Activated T-cell treated with anti-CD3 and anti-CD28 coated beads, Interleukin-2, amount 50 U/mL, for 72 hours (primary cell): ENCODE measurements around the gene DHX36. TPM values are rescaled to one million over a fixed set of nuclear protein-coding genes. Genes with fewer than 3 reads are reported as not detected.

Experiments
- ATAC-seq, 2 donors: fragments of 150-1000 bp; cut with Tn5 transposase; replicated peaks in 1 of 2; 2 replicates each; pipeline ENCODE4 v1.10.0; 2021; ENCODE audit warnings: moderate library complexity in 2 of 2, mild to moderate bottlenecking in 1 of 2
- DNase-seq, 2 donors: peaks; one replicate each; pipeline ENCODE4 v3.0.0; 2021 to 2022; ENCODE audit warnings: mixed read lengths in 1 of 2
- H3K27ac Mint-ChIP-seq: one replicate; pipeline ENCODE4 v1.8.0; 2022; ENCODE audit warnings: mild to moderate bottlenecking, moderate library complexity, mixed read lengths
- H3K27me3 Mint-ChIP-seq: one replicate; pipeline ENCODE4 v1.8.0; 2022; ENCODE audit warnings: low read depth, mixed read lengths
- H3K36me3 Mint-ChIP-seq, 2 donors: one replicate each; pipeline ENCODE4 v1.8.0; 2022; ENCODE audit warnings: mixed read lengths in 2 of 2, mild to moderate bottlenecking in 1 of 2; ENCODE audit not compliant: insufficient read depth in 2 of 2
- H3K4me1 Mint-ChIP-seq: one replicate; pipeline ENCODE4 v1.8.0; 2022; ENCODE audit warnings: low read depth, mixed read lengths
- H3K4me3 Mint-ChIP-seq, 2 donors: one replicate each; pipeline ENCODE4 v1.8.0; 2022; ENCODE audit warnings: mild to moderate bottlenecking in 2 of 2, mixed read lengths in 2 of 2, moderate library complexity in 2 of 2
- H3K9me3 Mint-ChIP-seq, 2 donors: one replicate each; pipeline ENCODE4 v1.8.0; 2022; ENCODE audit warnings: mixed read lengths in 2 of 2
- total RNA-seq, 2 donors: library from RNA; stranded (reverse); gene quantifications; one replicate each; pipeline ENCODE4 v1.2.3, GENCODE V29; 2022

Gene DHX36
- total RNA-seq, 2 donors from 2014 or later = 73.9 to 76.7 TPM

DNA sequence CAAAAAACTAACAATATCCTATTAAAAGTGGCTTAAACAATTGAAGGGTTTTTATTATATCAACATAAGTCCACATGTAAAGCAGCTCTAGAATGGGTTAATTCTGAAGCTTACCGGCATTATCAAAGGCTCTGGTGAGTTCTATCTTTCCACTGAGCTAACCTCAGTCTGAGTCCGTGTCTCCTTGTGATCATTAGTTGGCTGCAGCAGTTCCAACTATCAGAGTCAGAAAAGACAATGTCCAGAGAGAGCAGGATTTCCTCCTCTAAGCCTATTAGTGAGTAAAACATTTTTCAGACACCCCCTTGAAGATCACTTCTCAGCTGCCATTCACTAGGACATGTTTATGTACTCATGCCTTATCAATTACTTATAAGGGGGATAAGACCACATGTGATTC lies 49.9 kb downstream of the DHX36 start:
- Mint-ChIP-seq H3K4me3 (no peak overlapping the region), H3K27ac (no peak overlapping the region), H3K27me3 (no peaks in the 10 kb centered on the region), H3K36me3 (peaks cover 9 to 42% of the 10 kb centered on the region in 2 donors), H3K4me1 (no peaks in the 10 kb centered on the region), H3K9me3 (no peaks in the 10 kb centered on the region)
- ATAC-seq = no peak
- DNase-seq = no peak

DNA sequence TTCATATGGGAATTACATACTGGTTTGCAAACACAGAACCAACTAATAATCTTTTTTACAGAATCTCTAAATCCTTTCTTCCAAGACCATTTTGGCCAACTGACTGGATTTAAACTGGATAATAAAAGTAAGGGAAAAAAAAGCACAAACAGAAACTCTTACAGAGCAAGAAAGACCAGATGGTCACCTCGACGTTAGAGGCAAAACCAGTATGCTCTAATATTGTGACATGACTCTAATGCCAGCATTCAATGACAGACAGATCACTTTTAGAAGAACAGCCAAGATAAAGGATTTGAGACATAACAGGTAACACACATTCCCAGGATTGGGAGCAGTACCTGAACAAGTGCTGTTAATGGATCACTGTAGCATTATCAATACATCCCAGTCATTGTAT lies 50.9 kb downstream of the DHX36 start:
- Mint-ChIP-seq H3K4me3 (no peak overlapping the region), H3K4me1 (no peaks in the 10 kb centered on the region), H3K9me3 (no peaks in the 10 kb centered on the region), H3K27me3 (no peaks in the 10 kb centered on the region), H3K36me3 (peaks cover 9 to 51% of the 10 kb centered on the region in 2 donors), H3K27ac (peak overlapping the region; percentile 34)
- no peak for ATAC-seq
- DNase-seq = no peak

DNA sequence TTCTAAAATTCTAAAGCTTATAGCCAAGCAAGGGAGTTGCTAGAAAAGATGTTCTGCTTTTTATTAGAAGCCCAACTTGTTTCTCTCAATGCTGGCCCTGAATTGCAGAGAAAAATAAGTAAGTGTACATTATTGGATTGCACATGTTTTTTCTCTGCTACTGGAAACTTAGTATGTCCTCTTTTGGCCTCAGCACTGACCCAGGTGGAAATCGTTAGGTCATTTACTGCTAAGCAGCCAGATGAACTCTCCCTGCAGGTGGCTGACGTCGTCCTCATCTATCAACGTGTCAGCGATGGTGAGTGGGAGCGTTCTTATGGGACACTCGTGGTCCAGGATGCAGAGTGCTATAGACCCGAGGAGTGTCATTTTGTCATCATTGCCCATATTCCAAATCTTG lies 69.8 kb downstream of the DHX36 start:
- peaks cover 6 to 21% of the 10 kb centered on the region in 2 donors for H3K36me3 Mint-ChIP-seq
- DNase-seq (no peak), ATAC-seq (no peak)
- H3K9me3 Mint-ChIP-seq = peaks cover 0 to 1% of the 10 kb centered on the region in 2 donors
- H3K27ac Mint-ChIP-seq = no peak overlapping the region
- H3K4me3 Mint-ChIP-seq = no peak overlapping the region
- peaks cover 5% of the 10 kb centered on the region for H3K4me1 Mint-ChIP-seq
- H3K27me3 Mint-ChIP-seq = no peaks in the 10 kb centered on the region

DNA sequence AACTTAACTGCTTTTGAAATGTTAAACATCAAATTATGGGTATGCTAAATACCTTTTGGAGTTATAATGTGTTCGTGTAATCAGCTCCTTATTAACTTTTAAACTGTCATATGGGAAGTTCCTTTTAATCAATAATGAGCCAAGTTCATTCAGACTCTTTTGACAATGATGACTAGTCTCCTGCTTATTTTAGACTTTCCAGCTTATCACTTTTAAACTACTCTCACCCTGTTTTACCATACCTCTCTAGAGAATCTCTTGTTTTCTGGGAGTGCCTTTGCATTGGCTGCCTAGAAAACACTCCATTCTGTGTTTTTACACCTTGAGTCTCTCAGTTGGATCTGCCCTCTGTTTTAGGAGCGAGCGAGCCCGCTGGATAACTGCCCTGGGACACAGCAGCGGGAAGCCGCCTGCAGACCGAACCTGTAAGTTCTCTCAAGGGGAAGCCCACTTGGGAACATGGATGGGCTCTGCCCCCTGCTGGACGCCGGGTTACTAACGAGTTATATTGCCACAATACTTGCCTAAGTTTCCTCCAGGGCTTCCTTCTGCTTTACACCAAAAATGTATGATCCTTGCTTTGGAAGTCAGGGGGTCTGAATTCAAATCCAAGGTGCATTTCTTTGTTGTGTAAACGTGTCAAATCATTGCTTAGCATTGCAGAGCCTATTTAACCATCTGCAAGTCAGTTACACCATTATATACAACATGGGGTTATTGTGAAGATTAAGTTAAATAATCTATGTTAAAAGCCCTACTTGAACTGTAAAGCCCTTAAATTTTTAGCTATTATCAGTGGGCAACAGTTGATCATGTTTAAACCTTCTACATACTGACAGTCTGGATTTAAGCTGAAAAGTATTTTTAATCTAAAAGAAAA lies 71.3 kb downstream of the DHX36 start:
- peak overlapping the region; percentile 21 for H3K27ac Mint-ChIP-seq
- ATAC-seq (peak; percentile 79), DNase-seq (peak; percentile 75 to 78)
- no peak overlapping the region for H3K4me3 Mint-ChIP-seq
- no peaks in the 10 kb centered on the region for H3K9me3 Mint-ChIP-seq
- no peaks in the 10 kb centered on the region for H3K27me3 Mint-ChIP-seq
- H3K36me3 Mint-ChIP-seq = peaks cover 2 to 16% of the 10 kb centered on the region in 2 donors
- peaks cover 5% of the 10 kb centered on the region for H3K4me1 Mint-ChIP-seq

DNA sequence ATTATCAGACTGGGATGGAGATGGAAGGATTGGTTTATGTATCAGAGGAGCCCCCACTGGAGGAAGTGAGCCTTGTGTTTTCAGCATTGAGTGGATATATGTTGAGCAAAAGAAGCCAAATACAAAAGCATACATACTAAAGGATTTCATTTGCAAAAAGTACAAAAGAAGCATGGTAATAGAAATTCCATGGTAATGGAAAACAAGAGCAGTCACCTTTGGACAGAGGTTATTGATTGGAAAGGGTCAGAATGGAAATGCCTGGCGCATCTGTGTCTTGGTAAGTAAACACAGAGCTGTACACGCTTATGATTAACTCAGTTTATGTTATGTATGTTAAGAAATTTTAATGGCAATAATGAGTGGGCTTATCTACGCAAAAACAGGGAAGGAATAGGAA lies 72.7 kb downstream of the DHX36 start:
- Mint-ChIP-seq H3K4me3 (no peak overlapping the region), H3K27ac (no peak overlapping the region), H3K36me3 (peaks cover 5 to 16% of the 10 kb centered on the region in 2 donors), H3K9me3 (no peaks in the 10 kb centered on the region), H3K4me1 (peaks cover 5% of the 10 kb centered on the region), H3K27me3 (no peaks in the 10 kb centered on the region)
- DNase-seq = no peak
- no peak for ATAC-seq

DNA sequence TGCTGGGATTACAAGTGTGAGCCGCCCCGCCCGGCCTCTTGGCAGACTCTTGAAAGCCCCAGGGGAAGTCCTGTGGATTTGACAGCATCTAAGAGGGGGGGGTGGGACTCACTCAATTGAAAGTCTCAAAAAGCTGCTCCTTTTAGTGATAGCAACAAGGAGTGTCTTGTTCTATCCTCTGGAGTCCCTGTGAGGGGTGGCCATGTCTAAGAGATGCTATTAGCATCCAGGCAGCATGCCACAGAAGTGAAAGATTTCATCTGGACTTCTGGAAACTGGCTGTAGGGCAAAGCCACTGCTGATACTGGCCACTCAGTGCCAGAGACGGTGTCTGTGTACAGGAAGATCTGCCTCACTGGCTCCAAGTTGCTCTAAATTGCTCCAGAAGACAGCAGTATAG lies 74.0 kb downstream of the DHX36 start:
- Mint-ChIP-seq H3K4me3 (no peak overlapping the region), H3K4me1 (peaks cover 5% of the 10 kb centered on the region), H3K36me3 (peaks cover 7 to 18% of the 10 kb centered on the region in 2 donors), H3K9me3 (no peaks in the 10 kb centered on the region), H3K27me3 (no peaks in the 10 kb centered on the region), H3K27ac (no peak overlapping the region)
- ATAC-seq (no peak), DNase-seq (no peak)

DNA sequence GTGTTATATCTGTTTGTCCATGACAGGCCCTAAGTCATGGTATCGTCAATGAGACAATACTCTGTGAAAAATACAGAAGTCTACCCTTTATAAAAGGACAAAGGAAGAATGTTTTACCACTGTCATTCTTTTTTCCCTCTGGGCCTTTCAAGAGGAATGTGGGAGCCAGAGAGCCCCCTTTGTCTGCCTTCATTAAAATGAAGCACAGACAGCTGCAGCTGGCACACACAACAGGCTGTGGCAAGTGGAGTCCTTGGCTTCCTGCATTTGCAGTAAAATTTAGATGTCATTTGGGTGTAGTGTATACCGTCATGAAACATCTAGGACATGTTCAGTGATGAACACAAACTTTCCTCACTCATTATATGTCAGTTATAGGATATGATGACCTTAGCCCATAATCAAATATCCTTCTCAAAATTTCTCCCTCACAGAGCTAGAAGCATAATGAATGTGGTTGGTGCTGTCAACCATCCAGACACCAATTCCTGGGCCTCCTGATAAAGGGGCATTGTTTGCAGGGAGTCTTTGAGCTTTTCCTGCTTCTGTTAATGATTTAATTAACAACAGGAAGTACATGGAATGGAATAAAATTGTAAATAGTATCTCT lies 76.4 kb downstream of the DHX36 start:
- H3K27ac Mint-ChIP-seq = no peak overlapping the region
- peaks cover 3% of the 10 kb centered on the region for H3K4me1 Mint-ChIP-seq
- ATAC-seq (no peak), DNase-seq (no peak)
- H3K36me3 Mint-ChIP-seq = peaks cover 7 to 15% of the 10 kb centered on the region in 2 donors
- no peak overlapping the region for H3K4me3 Mint-ChIP-seq
- no peaks in the 10 kb centered on the region for H3K27me3 Mint-ChIP-seq
- no peaks in the 10 kb centered on the region for H3K9me3 Mint-ChIP-seq

DNA sequence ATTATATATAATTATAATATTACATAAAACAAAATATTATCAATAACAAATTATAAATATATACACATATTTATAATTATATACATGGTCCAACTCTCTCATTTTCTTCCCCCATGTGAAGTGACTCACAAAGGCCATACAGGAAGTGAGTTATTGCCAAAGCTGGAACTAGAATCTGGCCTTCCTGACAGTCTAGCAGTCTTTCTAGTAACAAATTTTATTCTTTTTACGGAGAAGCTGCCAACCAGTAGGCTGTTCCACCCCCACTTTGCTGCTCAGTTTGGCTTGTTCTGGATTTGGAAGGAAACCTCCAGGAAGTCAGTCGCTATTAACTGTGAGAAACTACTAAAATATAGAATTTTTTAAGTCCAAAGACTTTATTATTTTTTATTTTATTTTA lies 79.6 kb downstream of the DHX36 start:
- Mint-ChIP-seq H3K36me3 (peaks cover 2 to 6% of the 10 kb centered on the region in 2 donors), H3K9me3 (no peaks in the 10 kb centered on the region), H3K27me3 (peaks cover 10% of the 10 kb centered on the region), H3K4me1 (no peaks in the 10 kb centered on the region), H3K27ac (no peak overlapping the region), H3K4me3 (no peak overlapping the region)
- DNase-seq (no peak), ATAC-seq (no peak)

DNA sequence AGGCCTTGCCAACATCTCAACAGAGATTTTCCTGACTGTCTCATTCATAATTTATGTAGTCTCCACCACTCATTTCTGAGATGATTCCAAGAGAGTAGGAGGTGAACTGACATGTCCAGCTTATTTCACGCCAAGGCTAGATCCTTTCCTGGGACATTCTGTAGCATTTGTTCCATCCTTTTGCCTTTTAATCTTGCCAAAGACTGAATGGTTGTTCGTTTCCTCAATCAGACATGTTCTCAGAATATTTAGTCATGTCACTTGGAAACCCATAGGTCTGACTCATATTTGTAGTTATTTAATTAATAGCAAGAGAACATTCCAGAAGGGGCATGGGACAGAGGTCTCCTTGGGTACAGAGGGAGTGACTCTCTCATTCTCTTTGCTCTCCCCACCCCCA lies 80.9 kb downstream of the DHX36 start:
- ATAC-seq (no peak), DNase-seq (no peak)
- Mint-ChIP-seq H3K36me3 (peaks cover 2 to 7% of the 10 kb centered on the region in 2 donors), H3K9me3 (peaks cover 3% of the 10 kb centered on the region in 2 donors), H3K27me3 (peaks cover 21% of the 10 kb centered on the region), H3K4me3 (no peak overlapping the region), H3K27ac (no peak overlapping the region), H3K4me1 (peaks cover 5% of the 10 kb centered on the region)

DNA sequence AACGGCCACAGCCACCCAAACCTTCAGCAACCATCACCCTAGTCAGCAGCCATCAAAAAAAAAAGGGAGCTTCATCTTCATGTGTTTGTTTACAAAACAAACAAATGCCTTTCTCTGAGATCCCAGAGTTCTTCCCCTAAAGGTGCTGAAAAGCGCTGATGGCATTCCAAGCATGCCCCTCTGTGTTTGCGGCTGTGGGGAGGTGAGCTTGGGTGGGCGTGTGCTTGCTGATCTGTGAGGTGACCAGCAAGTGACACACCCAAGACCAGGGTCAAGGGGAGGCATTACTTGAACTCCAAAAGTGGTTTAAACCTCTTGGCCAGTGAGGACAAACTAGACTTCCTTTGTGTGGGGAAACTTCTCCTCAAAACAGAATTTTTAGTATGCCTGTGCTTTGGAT lies 81.5 kb downstream of the DHX36 start:
- Mint-ChIP-seq H3K27ac (no peak overlapping the region), H3K27me3 (peaks cover 21% of the 10 kb centered on the region), H3K36me3 (peaks cover 2 to 7% of the 10 kb centered on the region in 2 donors), H3K9me3 (peaks cover 3% of the 10 kb centered on the region in 2 donors), H3K4me3 (no peak overlapping the region), H3K4me1 (peaks cover 10% of the 10 kb centered on the region)
- ATAC-seq = no peak
- no peak for DNase-seq

DNA sequence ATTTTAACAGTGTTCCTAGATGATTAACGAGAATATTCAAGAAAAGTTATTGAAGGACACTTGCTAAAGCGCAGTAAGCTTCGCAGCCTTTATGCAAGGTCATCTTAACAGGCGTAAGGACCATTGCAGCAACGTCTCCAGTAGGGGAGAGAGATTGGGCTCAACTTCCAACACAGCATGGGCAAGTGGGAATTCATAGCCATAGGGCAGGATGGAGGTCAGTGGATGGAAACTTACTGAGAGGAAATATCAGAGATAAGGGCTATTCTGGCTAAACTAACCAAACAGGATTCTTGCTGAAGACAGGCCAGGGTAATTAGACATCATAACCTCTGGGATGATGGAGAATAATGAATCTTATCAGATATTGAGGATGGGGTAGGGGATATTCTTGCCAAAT lies 82.8 kb downstream of the DHX36 start:
- Mint-ChIP-seq H3K27me3 (peaks cover 21% of the 10 kb centered on the region), H3K4me1 (peaks cover 19% of the 10 kb centered on the region), H3K36me3 (peaks cover 2% of the 10 kb centered on the region in 2 donors), H3K27ac (no peak overlapping the region), H3K9me3 (peaks cover 3% of the 10 kb centered on the region in 2 donors), H3K4me3 (no peak overlapping the region)
- DNase-seq (no peak), ATAC-seq (no peak)

DNA sequence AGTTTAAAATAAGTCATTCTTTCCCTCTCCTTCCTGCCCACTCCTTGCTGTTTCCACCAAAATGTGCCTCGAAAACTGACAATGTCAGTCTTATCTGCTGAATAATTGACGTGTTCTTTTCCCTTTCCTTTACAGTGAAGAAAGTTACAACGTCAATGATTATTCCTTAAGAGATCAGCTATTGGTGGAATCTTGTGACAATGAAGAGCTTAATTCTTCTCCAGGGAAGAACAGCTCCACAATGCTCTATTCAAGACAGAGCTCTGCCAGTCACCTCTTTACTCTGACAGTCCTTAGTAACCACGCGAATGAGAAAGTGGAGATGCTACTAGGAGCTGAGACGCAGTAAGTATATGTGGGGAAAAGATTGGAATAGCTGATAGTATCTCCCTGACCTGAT lies 84.1 kb downstream of the DHX36 start:
- Mint-ChIP-seq H3K9me3 (peaks cover 3% of the 10 kb centered on the region in 2 donors), H3K36me3 (peaks cover 0 to 1% of the 10 kb centered on the region in 2 donors)
- ATAC-seq = no peak

DNA sequence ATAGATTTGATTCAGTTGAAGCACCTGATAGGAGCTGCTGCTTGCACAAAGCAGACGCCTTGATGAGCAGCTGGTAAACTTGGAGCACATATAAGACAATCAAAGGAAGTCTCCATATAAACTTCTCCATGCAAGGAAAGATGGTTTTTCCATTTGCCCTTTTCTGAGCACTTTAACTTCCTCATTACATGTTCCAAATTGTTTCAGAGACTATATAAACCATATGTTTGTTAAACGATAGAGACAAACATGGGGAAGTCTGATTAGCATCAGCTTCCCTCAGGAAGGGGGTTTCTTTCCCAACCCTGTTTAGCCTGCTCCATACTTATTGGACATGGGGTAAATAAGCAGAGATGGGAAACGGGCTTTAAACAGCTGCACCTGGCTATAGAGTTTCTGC lies 88.0 kb downstream of the DHX36 start:
- no peak overlapping the region for H3K27ac Mint-ChIP-seq
- no peak overlapping the region for H3K4me3 Mint-ChIP-seq
- peaks cover 48% of the 10 kb centered on the region for H3K27me3 Mint-ChIP-seq
- peaks cover 25% of the 10 kb centered on the region for H3K4me1 Mint-ChIP-seq
- no peak for DNase-seq
- peaks cover 3% of the 10 kb centered on the region in 2 donors for H3K9me3 Mint-ChIP-seq
- H3K36me3 Mint-ChIP-seq = peaks cover 0 to 1% of the 10 kb centered on the region in 2 donors
- no peak for ATAC-seq

More for the DNA sequence above, 84.1 kb downstream of the DHX36 start:
- no peak for DNase-seq
- Mint-ChIP-seq H3K4me3 (no peak overlapping the region), H3K4me1 (peaks cover 25% of the 10 kb centered on the region), H3K27ac (no peak overlapping the region), H3K27me3 (peaks cover 32% of the 10 kb centered on the region)
